ENCODE measurements around the gene NAIP. TPM values are rescaled to one million over a fixed set of nuclear protein-coding genes. Genes with fewer than 3 reads are reported as not detected.

Gene NAIP
- total and polyA plus RNA-seq, 10 of the 15 experiments (the other 5 are each of a cell fraction or from before 2014, with no cell fraction given) = 1.8 to 6.4 (median 3.8) TPM

GRCh38 chr5:71014176-71014575 is 11.0 kb downstream of the NAIP start:
- in situ Hi-C loops (cut with MboI) = no loop called here

More at GRCh38 chr5:71014176-71014575, 11.0 kb downstream of the NAIP start:
- FAIRE-seq (no peak), ATAC-seq (no peak), DNase-seq (ENCODE audit: low read depth, low spot score) (no peak)
- no peak overlapping the region for H3K4me3 ChIP-seq
- H3K9me3 ChIP-seq (replicated peaks; ENCODE audit: control insufficient read depth, insufficient read depth, low read length) = no peaks in the 10 kb centered on the region
- H3K27ac ChIP-seq (ENCODE audit: control insufficient read depth, insufficient read depth) = no peak overlapping the region
- H3K79me2 ChIP-seq (ENCODE audit: control insufficient read depth, insufficient read depth, low read length) = no peaks in the 10 kb centered on the region
- no peak overlapping the region for H2AFZ ChIP-seq (ENCODE audit: control insufficient read depth, low read depth, low read length)
- WGBS (ENCODE audit: insufficient coverage, insufficient replicate concordance, low lambda C conversion rate, missing lambda C conversion rate) = 75% methylated on average over 7 of the region's 8 CpGs
- no TSS peak for BruUV-seq (replicated peaks)
- no peak overlapping the region for H3K4me2 ChIP-seq (ENCODE audit: control insufficient read depth, insufficient read depth)
- SMC1A ChIA-PET (ENCODE audit: uncharacterized antibody, unreplicated experiment) = no interaction called here
- no peaks in the 10 kb centered on the region for H4K20me1 ChIP-seq (ENCODE audit: control insufficient read depth, insufficient read depth)
- POLR2A ChIA-PET = no interaction called here
- H3K27me3 ChIP-seq (replicated peaks in 1 of 2; ENCODE audit: control insufficient read depth in 2 of 2, insufficient read depth in 2 of 2, low read length in 1 of 2) = no peaks in the 10 kb centered on the region
- RAD21 ChIA-PET (ENCODE audit: unreplicated experiment) = no interaction called here
- no peaks in the 10 kb centered on the region for H3K36me3 ChIP-seq (ENCODE audit: control insufficient read depth in 2 of 2, insufficient read depth in 2 of 2, low read length in 1 of 2)
- CTCF ChIA-PET = no interaction called here
- H3K9ac ChIP-seq (ENCODE audit: control insufficient read depth, insufficient read depth, low read length) = no peak overlapping the region
- TF ChIP-seq TBL1XR1 (IDR thresholded peaks at IDR 0.05; ENCODE audit: low read depth, low read length) (no peak), NBN (IDR thresholded peaks at IDR 0.05) (no peak), KAT2A (conservative IDR thresholded peaks at IDR 0.05; ENCODE audit: control insufficient read depth, low read depth, low read length) (no peak), ELK1 (IDR thresholded peaks at IDR 0.05; ENCODE audit: low read depth, low read length) (no peak), CBFB (IDR thresholded peaks at IDR 0.05; ENCODE audit: low read depth) (no peak), ZBED1 (IDR thresholded peaks at IDR 0.05; ENCODE audit: borderline replicate concordance) (no peak), POLR2AphosphoS5 (IDR thresholded peaks at IDR 0.05; ENCODE audit: low read length) (no peak), ZBTB33 (IDR thresholded peaks at IDR 0.05) (no peak), HDAC2 (IDR thresholded peaks at IDR 0.05) (no peak), KDM1A (IDR thresholded peaks at IDR 0.05; ENCODE audit: borderline replicate concordance) (no peak), DPF2 (IDR thresholded peaks at IDR 0.05) (no peak), TARDBP (IDR thresholded peaks at IDR 0.05; ENCODE audit: borderline replicate concordance) (no peak), HSF1 (IDR thresholded peaks at IDR 0.05; ENCODE audit: low read depth, low read length) (no peak), ZNF217 (IDR thresholded peaks at IDR 0.05) (no peak), NR2F1 (conservative IDR thresholded peaks at IDR 0.05) (no peak)
- H3K4me1 ChIP-seq (ENCODE audit: control insufficient read depth, insufficient read depth, low read length) = no peaks in the 10 kb centered on the region
- intact Hi-C loops (cut with micrococcal nuclease; ENCODE audit: unreplicated experiment) = no loop called here
